Mammary microvascular endothelial cell (primary cell): Measurements from ENCODE around the gene HS3ST1. TPM values are rescaled to one million over a fixed set of nuclear protein-coding genes. Genes with fewer than 3 reads are reported as not detected.

ENCODE experiments used
- total RNA-seq: library from RNA; depleted of rRNA; stranded (reverse); fragments of >200 nt; gene quantifications from 2 replicates; pipeline ENCODE4 v1.2.3, GENCODE V29; 2015

The HS3ST1 gene
- total RNA-seq = 0.98 and 5.0 TPM in 2 replicates

GRCh38 chr4:11428231-11428898, at the start of gene HS3ST1:
Gene HS3ST1, minus strand, starts transcription at chr4:11428894. Its CDS starts 28,889 bp downstream, at chr4:11400005.

